GM21529 (cell line): Measurements from ENCODE around the gene PARVB.

Source experiments
- ATAC-seq: cut with Tn5 transposase; IDR thresholded peaks from one replicate; pipeline ENCODE4 v1.9.1; 2021; ENCODE audit not compliant: unreplicated experiment

PARVB gene

DNA sequence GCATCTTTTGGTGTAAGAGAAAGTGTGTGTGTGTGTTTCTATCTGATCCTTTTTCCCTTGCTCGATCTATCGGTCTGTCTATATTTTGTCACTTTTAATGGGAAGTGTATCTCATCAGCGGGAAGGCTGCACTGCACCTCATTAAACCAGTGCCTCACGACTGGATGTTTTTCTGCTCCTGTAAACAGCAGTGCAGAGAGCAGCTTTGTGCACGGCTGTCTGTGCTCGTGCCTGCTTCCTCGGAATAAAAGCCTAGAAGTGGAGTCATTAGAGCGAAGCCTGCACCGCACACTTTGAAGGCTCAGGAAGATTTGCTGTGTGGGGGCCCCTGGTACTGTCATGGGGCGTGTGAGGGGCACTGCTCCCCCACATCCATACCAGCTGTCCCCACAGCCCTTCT is 129.6 kb downstream of the PARVB start:
- ATAC-seq, result no peak

DNA sequence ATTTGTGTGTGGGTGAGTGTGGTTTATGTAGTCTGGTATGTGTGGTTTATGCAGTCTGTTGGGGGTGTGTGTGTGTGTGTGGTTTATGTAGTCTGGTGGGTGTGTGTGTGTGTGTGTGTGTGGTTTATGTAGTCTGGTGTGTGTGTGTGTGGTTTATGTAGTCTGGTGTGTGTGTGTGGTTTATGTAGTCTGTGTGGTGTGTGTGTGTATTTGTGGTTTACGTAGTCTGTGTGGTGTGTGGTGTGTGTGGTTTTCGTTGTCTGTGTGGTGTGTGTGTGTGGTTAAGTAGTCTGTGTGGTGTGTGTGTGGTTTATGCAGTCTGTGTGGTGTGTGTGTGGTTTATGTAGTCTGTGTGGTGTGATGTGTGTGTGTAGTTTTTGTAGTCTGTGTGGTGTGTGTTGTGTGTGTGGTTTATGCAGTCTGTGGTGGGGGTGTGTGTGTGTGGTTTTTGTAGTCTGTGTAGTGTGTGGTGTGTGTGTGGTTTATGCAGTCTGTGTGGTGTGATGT is 130.4 kb downstream of the PARVB start:
- ATAC-seq, result no peak

DNA sequence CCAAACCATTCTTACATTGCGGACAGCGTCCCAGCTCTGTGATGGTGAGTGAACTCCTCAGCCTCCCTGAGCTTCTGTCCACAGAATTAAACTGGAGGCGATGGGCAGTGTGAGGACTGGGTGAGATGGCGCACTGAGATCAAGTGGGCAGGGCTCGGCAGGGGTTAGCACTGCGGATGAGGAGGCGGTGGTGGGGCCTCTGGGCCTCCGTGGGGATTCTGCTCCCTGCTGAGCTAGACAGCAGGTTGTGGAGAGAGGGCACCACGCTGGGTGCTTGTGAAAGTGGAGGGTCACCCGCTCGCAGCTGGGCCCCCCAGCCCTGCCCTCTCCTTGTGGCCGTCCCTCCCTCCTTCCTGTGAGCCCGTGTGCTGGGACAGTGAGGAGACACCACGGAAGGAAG is 131.0 kb downstream of the PARVB start:
- ATAC-seq, result no peak

DNA sequence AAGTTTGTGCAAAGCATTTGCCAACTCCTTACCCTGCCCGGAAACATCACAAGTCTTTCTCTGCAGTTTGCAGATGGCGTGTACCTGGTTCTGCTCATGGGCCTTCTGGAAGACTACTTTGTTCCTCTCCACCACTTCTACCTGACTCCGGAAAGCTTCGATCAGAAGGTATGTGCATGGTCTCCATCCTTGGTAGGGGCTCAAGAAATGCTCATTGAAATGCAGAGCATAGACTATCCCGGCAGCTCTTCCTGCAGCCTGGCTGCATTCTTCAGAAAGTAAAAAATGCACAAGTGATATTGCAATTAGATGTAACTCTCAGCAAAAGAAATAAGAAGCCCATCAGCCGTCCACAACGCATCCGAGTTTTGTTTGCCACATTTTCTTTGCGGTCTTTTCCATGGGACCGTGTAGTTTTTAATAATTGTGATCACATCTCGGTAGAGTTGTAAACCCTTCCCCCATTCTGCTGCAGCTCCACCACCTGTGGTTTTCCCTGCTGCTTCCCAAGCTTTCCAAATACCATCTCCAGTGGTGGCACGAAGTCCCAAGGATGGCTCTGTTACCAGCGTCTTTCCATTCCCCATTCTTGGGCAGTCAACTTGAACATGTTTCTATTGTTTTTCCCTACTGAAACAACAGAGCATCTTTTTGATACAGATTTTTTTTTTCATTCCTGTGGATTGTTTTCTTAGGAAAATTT is 134.0 kb downstream of the PARVB start:
- ATAC-seq, result no peak

DNA sequence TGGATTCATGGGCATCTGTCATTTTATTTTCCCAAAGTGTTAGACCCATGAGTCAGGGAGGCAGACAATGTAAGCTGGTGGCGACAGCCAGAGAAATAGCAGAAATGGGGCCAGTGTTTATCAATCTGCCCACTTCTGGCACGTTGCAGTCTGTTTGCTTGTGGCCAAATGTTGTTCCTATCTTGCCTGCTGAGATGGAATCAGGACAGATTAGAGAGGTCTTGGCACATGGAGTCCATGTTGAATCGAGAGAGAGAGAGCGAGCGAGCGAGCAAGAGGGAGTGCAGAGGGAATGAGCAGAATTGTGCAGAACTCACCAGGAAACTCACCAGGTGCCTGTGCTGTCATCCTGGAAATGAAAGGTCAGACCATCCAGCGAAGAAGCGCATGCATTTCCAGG is 134.7 kb downstream of the PARVB start:
- ATAC-seq, result no peak

DNA sequence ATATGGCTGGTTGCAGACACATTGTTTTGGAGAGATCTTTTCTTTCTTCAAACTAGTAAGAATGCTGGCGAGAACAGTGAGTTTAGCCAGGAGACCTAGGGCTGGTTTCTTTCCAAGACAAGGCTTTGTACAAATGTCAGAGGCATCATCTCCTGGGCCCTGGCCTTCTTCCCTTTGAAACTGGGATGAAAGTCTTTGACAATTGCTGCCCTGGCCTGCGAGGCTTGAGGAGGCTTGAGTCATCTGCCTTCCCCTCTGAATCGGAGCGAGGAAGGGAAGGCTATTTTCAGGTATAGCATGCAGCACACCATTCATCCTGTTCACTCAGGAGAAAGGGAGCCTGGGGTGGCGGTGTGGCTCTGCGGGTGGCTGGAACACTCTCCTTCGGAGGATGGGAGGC is 135.1 kb downstream of the PARVB start:
- ATAC-seq, result no peak

DNA sequence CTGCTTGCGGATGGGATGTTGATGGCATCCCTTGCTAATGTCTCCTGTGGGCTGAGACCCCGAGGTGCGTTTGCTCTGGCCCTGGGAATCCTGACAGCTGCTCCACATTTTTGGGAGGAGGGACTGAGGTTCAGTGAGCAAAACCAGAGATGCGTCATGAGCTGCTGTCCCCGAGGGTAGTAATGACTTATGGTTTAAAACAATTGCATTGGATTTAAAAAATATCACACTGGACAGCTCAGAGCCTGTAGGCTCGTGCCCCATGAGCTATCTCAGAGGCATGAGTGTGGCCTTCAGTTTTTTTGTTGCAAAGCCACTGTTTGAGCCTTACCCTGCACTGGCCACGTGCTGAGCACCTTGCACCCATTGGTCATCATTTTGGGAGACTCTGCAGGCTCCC is 135.7 kb downstream of the PARVB start:
- ATAC-seq, result no peak

DNA sequence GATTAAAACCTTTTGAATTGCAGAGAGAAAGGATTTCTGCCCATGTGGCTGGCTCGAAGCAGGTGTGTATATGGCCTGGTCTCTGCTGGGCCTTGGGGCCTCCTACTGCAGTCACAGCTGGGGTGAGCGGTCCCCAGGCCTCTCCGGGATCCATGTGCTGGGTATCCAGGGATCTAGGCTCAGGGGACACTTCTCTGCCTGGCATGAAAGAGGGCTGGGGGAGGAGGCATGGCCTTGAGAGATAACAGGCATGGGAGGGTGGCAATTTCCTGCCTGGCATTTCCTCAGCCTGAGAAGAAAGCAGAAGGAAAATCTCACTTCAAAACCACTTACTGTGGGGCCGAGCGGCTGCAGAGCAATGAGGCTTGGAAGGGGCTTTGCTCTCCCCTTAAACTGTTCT is 136.3 kb downstream of the PARVB start:
- ATAC-seq, result no peak

DNA sequence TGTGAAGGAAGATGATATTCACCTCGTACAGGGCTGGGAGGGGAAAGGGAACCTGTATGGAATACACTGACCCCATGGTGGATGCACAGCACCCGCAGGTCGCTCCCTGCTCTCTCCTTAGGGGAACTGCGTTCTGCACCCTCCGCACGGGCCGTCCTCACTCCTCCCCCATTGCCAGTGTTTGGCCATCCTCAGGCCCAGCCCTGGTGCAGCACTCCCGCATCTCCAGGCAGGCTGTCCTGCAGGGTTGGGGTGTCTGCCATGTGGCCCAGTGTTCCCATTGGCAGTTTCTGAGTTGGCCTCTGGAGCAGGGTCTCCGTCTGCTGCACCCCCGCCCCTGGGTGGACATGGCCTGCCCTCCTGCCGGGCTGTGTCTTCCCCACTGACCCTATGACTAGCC is 137.6 kb downstream of the PARVB start:
- no peak for ATAC-seq

DNA sequence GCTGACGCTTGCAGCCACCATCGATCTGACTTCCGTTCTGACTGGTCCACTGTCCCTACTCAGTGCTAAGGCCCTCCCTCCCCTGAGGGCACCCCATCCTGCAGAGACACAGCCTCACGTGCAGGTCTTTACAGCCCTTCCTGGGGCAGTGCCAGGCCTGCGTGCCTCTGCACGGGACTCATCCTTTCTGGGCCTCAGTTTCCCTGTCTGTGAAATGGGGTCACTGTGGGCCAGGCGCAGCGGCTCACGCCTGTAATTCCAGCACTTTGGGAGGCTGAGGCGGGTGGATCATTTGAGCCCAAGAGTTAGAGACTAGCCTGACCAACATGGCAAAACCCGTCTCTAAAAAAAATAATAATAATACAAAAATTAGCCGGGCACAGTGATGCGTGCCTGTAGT is 138.9 kb downstream of the PARVB start:
- ATAC-seq, result no peak

DNA sequence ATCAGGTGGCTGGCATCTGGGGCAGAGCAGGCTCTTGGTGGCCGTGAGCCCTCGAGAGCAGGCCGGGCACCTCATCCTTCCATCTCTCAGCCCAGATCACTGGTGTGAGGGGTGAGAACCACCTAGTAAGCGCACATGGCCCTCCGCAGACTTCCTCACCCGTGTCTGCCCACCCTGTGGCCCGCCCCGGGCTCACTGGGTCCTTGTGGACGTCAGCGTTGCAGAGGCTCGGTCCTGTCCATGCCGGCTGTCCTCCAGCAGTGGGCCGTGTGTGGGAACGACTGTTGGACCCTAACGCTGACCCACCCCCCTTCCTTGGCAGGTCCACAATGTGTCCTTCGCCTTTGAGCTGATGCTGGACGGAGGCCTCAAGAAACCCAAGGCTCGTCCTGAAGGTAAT is 139.4 kb downstream of the PARVB start:
- no peak for ATAC-seq

DNA sequence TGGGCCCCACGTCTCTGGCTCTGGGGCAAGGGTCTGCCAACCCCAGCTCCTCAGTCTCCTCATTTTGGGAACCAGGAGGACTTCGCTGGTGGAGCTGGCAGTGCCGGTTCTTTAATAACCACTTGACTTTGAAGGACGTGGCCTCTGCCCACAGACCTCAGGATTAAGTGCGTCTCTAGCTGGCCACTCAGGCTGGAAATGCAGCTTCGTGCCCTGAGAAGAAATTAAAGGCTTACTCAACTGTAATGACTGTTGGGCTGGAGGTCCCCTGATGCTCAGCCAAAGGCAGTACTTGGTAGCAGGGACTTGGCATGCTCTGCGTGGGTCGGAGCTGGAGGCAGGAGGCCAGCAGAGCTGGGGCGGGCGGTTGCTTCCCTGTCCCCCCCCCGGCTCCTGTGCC is 139.9 kb downstream of the PARVB start:
- ATAC-seq, result no peak

DNA sequence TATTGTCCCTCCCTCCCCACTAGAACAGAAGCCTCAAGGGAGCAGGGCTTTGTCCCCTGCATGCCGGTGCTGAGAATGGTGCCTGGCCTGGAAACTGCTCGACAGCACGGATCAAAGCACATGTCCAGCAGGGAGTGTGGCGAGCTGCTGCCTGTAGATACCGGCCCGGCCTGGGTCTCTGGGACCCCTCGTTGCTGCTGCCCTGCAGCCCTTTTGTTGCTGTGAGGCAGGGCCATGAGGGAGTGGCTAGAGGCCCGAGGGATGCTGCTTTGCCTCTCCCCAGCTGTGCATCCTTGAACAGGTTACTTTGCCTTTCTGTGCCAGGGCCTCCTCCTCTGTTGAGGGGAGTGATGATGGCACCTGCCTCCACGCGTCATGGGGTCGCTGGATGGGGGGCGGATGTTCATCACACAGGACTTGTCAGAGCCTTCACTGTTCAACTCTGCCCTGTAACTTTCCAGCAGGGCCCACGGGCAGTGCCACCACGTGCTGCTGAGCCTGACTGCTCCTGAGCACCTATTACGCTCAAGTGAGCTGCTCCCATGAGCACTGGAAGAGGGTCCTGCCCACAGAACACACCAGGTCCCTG is 141.3 kb downstream of the PARVB start:
- ATAC-seq, result no peak

DNA sequence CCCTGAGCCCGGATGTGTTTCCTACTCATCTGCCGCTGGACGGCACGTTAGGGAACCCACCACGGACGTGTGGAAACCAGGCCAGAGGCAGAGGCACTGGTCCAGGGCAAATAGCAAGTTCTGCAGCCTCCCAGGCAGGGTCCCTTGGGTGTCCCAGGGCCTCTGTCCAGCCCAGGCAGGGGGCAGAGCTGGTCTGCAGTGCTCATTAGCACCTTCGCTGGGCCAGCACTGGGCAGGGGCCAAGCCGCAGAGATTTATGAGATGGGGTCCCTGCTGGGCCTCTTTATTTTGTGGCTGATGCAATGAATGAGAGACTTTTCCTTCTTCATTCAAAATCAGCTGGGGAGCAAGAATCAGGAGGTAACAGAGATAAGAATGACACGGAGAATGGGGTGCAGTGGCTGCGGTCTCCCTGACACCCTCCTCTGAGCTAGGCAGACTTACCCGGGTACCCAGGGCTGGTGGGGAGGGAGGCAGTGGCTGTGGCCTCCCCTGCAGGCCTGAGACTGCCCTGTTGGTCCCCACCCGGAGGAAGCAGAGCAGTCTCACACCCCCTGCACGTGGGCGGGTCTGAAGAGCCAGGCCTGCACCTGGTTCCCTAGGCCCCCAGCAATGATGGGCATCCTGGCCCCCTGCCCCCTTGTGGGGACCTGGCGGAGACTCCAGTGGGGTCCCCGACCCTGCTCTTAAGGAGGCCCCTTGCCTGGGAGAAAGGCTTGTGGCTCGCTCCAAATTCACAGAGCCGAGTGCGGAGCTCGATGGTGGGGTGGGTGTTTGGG is 142.6 kb downstream of the PARVB start:
- ATAC-seq, result no peak

DNA sequence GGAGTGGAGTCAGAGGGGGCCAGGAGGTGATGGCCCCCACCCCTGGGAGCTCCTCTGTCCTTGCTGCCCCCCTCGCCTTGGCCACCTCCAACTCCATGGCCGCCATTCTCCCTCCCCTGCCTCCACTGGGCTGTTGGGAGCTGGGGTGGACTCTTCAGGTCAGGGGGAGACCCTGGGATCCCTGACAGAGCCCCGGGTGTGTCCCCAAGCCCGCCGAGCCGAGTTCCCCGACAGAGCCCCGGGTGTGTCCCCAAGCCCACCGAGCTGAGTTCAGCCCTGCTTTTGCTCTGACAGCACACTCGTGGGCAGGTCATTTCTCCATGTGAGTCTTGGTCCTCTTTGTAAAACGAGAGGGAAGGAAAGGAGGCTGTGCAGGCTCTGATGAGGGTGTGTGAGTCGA is 143.4 kb downstream of the PARVB start:
- no peak for ATAC-seq

DNA sequence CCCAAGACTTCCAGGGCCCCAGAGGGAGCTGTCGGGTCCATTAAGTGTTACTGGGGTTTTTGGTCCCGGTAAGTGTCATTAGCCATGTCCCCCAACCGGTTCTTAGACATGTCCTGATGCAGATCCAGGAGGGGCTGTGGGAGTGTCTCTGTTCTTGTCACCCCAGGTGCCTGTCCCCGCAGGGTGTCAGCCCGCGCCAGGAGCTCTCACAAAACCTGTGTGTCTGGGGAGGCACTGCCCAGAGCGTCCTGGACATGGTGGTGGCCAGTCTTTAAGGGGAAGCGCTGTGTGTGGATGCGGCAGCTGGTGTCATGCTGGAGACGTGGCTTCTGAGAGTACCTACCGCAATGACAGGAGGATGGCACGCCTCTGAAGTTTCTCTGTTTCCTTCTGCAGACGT is 144.1 kb downstream of the PARVB start:
- ATAC-seq, result no peak

DNA sequence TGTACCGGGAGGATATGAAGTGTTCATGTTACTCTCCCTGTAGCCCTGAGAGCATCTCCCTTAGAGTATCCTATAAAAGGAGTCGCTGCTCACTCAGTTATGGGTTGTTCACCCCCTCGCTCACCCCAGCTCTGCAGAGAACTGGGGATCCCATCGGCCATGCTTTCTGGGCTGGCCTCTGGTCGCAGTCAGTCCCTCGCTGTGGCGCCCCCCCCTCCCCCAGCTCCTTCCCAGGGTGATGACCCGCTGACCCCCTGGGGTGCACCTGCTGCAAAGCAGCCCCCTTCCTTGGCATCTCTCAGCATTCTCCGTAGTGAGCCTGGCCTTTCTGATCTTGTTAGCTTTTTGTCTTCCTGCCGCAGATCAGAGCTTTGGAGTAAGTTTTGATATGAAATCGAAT is 146.4 kb downstream of the PARVB start:
- no peak for ATAC-seq

DNA sequence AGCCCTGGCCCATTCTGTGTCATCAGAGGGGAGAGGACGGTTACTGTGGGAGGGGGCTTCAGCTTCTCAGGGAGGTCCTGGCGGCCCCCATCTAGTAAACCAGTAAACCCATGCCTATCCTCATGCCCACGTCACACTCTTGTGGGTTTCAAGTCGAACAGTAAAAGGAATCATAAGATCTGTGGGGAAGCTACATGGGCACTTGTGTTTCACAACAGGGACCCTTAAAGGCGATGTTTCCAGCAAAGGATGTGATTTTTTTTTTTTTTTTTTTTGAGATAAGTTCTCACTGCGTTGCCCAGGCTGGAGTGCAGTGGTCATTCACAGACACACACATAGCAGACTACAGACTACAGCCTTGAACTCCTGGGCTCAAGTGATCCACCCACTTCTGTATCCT is 147.5 kb downstream of the PARVB start:
- ATAC-seq, result no peak

DNA sequence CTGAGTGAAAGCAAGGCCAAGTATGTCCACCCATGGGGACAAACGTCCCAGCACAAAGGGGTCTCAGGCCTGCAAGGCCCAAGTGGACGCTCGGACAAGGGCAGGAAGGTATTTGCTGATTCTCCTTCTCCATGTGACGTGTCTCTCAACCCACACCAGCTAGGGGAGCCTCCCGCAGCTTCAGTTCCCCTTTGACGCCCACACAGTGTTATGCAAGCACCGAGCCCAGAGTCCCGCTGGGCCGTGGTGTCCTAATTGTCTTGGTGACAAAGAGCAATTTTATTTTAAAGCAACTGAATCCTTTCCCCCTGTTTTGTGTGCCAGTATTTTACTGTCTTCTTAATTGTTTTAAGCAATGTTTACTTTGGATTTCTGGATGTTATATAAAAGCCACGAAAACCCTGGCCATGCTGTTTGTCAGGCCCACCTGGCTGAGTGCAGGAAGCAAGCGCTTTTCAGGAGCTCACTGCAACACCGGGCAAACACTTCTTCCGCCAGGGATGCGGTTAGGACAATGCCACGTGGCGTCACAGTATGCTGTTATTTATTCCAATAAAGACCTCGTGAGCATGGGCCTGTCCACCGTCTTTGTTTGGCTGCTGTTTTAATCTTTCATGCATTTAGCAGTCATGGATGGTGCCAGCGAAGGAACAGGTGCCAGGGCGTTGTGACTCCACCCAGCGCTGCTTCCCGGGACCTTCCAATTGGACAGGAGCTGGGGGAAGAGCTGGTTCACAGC is 148.4 kb downstream of the PARVB start:
- peak; percentile 76 for ATAC-seq

DNA sequence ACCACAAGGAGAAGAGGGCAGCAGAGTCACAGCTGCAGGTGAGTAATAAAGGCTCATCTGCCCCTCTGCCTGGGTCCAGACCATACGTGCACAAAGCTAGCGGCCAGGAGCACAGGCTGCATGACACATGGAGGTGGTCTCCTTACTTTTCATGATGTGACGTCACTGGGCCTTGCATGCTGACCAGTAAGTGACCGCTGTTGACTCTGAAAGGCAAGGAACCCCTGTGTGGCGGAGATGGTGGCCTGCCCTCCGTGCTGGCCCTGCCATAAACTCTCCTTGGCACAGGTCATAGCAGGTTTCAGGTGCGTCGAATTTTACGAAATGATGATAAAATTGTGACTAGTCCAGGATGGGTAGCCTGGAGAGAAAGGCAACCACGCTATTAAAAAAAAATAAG is 149.1 kb downstream of the PARVB start:
- no peak for ATAC-seq

DNA sequence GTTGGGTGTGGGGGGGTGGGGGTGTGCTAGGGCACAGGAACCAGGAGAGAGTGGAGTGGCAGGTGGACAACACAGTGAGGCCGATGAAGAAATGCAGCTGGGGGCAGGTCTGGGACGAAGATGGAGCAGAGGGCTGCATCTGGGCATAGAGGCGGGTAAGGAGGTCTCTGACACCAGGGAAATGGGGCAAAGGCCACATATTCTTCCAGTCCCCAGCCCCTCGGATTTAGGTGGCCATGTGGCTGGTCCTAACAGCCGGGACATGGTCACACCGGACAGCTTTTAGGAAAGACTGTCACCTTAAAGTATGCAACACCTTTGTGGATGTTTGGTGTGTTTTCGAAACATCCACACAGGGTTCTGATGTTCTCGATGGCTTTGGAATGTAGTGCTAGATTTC is 151.6 kb downstream of the PARVB start:
- no peak for ATAC-seq
